GM12801 (cell line): Measurements from ENCODE around the gene MAD1L1.

ENCODE experiments used
- CTCF ChIP-seq: IDR thresholded peaks from one replicate; pipeline ENCODE4 v1.5.1; 2011; ENCODE audit warnings: control low read depth; ENCODE audit not compliant: insufficient read length; ENCODE audit errors: extremely low read depth

Gene MAD1L1

DNA sequence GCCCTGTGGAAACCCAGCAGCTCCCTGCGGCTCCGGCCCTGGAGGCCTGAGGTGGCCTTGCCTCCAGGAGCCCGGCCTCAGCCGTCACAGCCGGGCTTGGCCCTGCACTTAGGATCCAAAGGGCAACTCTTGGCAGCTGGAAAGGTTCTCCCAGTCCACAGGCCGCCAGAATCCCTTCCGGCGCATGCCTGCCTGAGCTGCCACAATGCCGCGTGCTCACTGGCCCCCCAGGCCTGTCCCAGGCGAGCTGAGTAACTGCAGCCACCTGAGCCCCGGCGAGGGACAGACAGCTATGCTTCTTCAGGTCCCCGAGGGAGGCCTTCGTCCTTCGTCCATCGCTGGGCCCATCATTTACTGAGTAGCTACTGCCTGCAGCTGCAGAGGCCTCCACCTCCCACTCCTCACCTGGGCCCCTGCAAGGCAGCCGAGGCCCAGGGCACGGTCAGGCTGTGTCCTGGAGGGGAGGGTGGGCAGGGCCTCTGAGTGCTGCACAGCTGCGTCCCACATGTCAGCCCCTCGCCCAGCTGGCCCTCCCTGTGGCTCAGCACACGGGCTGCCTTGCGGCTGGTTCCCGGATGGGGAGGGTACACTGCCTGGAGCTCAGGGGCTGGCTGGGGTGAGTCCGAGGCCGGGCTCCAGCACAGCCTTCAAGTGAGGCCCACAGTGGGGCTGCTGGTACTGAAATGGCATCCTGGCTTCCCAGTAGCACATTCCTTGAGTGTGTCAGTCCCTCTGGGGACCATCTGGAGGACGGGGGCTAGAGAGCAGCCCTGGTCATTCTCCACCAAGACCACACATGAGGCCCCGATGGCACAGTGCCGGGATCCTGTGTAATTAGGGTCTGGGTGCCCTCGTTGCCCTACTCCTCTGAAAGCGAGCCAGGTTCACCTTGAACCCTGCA, 390.2 kb downstream of the MAD1L1 start:
- no peak for TF ChIP-seq CTCF

DNA sequence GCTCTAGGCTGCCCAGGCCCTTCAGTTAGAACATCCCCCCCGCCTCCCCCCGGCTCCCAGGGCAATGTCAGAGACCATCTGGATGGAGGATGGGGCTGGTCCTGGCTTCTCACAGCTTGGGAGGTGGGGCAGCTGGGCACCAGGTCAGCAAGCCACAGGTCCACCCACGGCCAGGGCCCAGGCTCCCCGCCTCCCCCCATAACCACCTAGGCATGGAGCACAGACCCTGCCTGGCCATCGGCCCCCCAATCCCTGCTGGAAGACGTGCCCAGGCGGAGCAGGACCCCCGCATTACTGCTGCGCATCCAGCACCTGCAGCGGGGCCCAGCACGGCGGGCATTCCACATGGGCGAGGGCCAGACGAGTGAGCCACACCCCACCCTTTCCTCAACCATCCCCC, 393.0 kb downstream of the MAD1L1 start:
- no peak for TF ChIP-seq CTCF

DNA sequence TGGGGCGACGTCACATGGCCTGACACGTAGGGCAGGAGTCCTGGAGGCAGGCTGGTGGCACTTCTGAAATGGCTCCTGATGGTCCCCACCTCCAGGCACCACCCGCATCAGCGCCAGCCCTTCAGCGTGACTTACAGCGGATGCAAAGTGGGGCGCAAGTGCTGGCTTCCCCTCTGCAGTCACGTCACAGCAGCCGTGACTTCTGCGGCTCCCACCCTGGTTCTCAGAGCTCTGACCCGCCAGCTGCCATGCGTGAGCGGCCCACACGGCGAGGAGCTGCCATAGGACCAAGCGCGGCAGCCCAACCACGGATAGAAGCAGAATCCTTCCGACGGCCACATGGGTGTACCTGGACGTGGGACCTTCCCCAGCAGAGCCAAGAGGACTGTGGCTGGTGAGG, 403.6 kb downstream of the MAD1L1 start:
- TF ChIP-seq CTCF, result no peak

DNA sequence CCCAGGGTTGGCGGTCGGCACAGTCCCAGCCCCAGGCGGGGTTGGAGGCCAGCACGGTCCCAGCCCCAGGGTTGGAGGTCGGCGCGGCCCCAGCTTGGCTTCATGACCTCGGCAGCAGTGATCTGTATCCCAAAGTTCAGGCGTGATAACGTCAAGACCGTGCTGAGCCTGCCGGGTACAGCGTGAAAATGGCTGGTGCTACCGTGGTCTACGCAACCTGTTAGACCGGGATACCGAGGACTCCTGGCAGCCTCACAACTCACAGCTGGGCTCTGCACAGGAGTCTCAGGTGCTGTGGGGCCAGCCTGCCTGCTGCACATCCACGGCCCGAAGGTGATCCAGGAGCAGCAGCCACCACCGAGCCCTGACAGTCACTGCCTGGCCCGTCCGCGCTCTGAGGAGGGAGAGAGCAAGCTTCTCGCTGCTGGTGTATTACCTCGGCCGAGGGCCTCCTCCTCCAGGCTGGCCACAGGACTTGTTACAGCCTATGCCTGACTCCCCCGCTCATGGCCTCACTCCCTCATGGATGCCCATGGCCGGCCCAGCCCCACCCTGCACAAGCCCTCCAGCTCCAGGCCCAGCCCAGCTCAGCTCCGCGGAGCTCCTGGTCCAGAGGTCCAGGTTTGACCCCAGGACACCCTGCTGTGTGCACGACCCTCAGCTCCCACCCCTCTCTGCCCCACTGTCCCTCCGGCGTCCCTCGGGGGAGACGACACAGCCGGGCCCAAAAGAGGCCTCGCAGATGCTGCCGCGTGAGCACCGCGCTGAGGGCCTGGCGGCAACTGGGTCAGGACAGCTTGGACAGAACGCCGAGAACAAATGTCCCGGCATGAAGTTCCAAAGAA, 406.6 kb downstream of the MAD1L1 start:
- no peak for TF ChIP-seq CTCF

DNA sequence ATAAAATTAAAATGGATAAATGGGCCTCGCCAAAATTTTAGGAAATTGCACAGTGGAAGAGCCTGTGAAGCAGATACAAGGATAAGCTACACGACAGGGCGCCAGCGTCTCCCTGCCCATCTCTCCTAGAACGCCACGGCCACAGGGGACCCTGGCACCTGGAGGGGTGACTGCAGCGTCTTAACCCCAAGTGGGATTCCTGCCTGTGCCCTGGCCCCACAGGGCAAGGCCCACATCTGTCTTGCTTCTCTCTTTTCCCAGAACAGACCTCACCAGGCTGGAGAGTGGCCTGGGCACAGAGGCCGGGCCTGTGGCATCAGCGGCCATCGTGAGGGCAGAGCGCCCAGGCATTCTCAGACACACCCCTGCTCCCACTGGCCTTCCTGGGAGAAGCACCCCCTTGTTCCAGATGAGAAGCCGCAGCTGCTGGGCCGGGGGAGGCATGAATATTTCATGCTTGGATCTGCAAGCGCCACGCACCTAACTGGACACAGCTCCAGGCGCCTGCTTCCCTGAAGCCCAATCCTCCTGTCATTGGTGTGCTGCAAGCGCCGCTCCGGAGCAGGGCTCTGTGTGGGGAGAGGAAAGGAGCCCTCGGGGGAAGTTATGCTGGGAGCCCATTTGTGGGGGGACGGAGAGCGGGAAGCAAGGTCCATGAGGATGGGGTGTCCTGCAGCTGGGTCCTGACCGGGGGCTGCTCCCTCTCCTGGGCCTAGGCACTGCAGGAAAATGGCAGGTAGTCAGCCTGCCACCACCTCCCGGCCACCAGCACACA, 409.2 kb downstream of the MAD1L1 start:
- TF ChIP-seq CTCF, result no peak

GRCh38 chr7:1819259-1819841, 413.4 kb downstream of the MAD1L1 start:
- no peak for TF ChIP-seq CTCF
